GM19452 (cell line): ENCODE measurements around the gene CAPZA3.
"Not testable (repeated sequence)": the region's sequence is repeated elsewhere in the genome, so short reads cannot be mapped to it uniquely, and the experiment has no call there.

Source experiments
- ATAC-seq: cut with Tn5 transposase; IDR thresholded peaks from one replicate; pipeline ENCODE4 v1.9.1; 2021; ENCODE audit not compliant: unreplicated experiment

The CAPZA3 gene

GRCh38 chr12:18737819-18738218, at the start of gene CAPZA3, which contains the start of gene PLCZ1:
Gene CAPZA3 (plus strand): TSS chr12:18738119. CDS start chr12:18738269, 150 bp downstream.
Gene PLCZ1 (minus strand): TSS chr12:18738012. CDS start chr12:18737371, 641 bp downstream.
- no peak for ATAC-seq

GRCh38 chr12:18689771-18690170, 48.1 kb upstream of the CAPZA3 start:
- ATAC-seq, result no peak

GRCh38 chr12:18690653-18691052, 47.3 kb upstream of the CAPZA3 start:
- no peak for ATAC-seq

- ATAC-seq, result not testable (repeated sequence)
These were observed 43.9 kb upstream of the CAPZA3 start for GRCh38 chr12:18693986-18694385.

GRCh38 chr12:18696971-18697602, 40.8 kb upstream of the CAPZA3 start:
- no peak for ATAC-seq

- no peak for ATAC-seq
These were observed 37.6 kb upstream of the CAPZA3 start for GRCh38 chr12:18700271-18700670.

- ATAC-seq, result no peak
These were observed 34.6 kb upstream of the CAPZA3 start for GRCh38 chr12:18703321-18703720.

GRCh38 chr12:18703911-18704310, 34.0 kb upstream of the CAPZA3 start:
- no peak for ATAC-seq

GRCh38 chr12:18706798-18707197, 31.1 kb upstream of the CAPZA3 start:
- ATAC-seq, result no peak

GRCh38 chr12:18716236-18716635, 21.7 kb upstream of the CAPZA3 start:
- no peak for ATAC-seq

- no peak for ATAC-seq
These were observed 19.5 kb upstream of the CAPZA3 start for GRCh38 chr12:18718462-18718861.

- ATAC-seq, result no peak
These were observed 17.9 kb upstream of the CAPZA3 start for GRCh38 chr12:18719922-18720510.

GRCh38 chr12:18720690-18721089, 17.2 kb upstream of the CAPZA3 start:
- ATAC-seq, result no peak

- no peak for ATAC-seq
These were observed 16.5 kb upstream of the CAPZA3 start for GRCh38 chr12:18721452-18721851.

GRCh38 chr12:18723752-18724151, 14.2 kb upstream of the CAPZA3 start:
- ATAC-seq, result no peak

- ATAC-seq, result no peak
These were observed 6.8 kb upstream of the CAPZA3 start for GRCh38 chr12:18731156-18731555.

- no peak for ATAC-seq
These were observed 10.0 kb downstream of the CAPZA3 start for GRCh38 chr12:18747895-18748294.

- ATAC-seq, result no peak
These were observed 11.6 kb downstream of the CAPZA3 start for GRCh38 chr12:18749386-18749957.

GRCh38 chr12:18750085-18750484, 12.2 kb downstream of the CAPZA3 start:
- no peak for ATAC-seq

- no peak for ATAC-seq
These were observed 13.9 kb downstream of the CAPZA3 start for GRCh38 chr12:18751866-18752265.

- ATAC-seq, result no peak
These were observed 14.5 kb downstream of the CAPZA3 start for GRCh38 chr12:18752280-18752920.

GRCh38 chr12:18752947-18753346, 15.0 kb downstream of the CAPZA3 start:
- ATAC-seq, result no peak
